ENCODE results near the gene RBM4B. TPM values are rescaled to one million over a fixed set of nuclear protein-coding genes. Genes with fewer than 3 reads are reported as not detected.
A peak's percentile ranks its signal among the peaks of the same experiment; 100 is the strongest.

The RBM4B gene
- total RNA-seq, 1 donor from 2014 or later = 30.2 TPM

- peaks cover 11% of the 10 kb centered on the region for H3K27me3 Mint-ChIP-seq (ENCODE audit: insufficient read depth, low read depth)
- H3K9me3 Mint-ChIP-seq = no peaks in the 10 kb centered on the region
- H3K36me3 ChIP-seq = no peaks in the 10 kb centered on the region
Measured at GRCh38 chr11:66697988-66698387, 20.3 kb upstream of the RBM4B start.

GRCh38 chr11:66696146-66696545 lies 18.5 kb upstream of the RBM4B start:
- Mint-ChIP-seq H3K4me1 (peaks cover 3% of the 10 kb centered on the region), H3K36me3 (peaks cover 11% of the 10 kb centered on the region), H3K27me3 (ENCODE audit: insufficient read depth, low read depth) (peaks cover 8% of the 10 kb centered on the region), H3K9me3 (no peaks in the 10 kb centered on the region), H3K4me3 (no peak overlapping the region), H3K27ac (no peak overlapping the region)
- Histone ChIP-seq H3K79me2 (ENCODE audit: low read depth) (no peaks in the 10 kb centered on the region), H3K9me3 (ENCODE audit: low read depth) (no peaks in the 10 kb centered on the region), H3K27me3 (no peaks in the 10 kb centered on the region), H3F3A (ENCODE audit: low read depth) (peaks cover 6% of the 10 kb centered on the region), H2AFZ (replicated peaks) (no peak overlapping the region), H3K4me3 (no peak overlapping the region), H3K4me1 (no peaks in the 10 kb centered on the region), H3K36me3 (no peaks in the 10 kb centered on the region), H3K27ac (no peak overlapping the region), H3K9ac (no peak overlapping the region), H4K20me1 (ENCODE audit: low read depth) (no peaks in the 10 kb centered on the region), H3K4me2 (no peak overlapping the region)
- TF ChIP-seq EZH2 (IDR thresholded peaks at IDR 0.05) = no peak
- no peak for TF ChIP-seq CTCF (IDR thresholded peaks at IDR 0.05)
- no peak for TF ChIP-seq EZH2phosphoT487 (IDR thresholded peaks at IDR 0.05)
- DNase-seq (ENCODE audit: low spot score) = no peak

More at GRCh38 chr11:66697988-66698387, 20.3 kb upstream of the RBM4B start:
- H3K27me3 ChIP-seq = no peaks in the 10 kb centered on the region
- no peak overlapping the region for H3K4me3 Mint-ChIP-seq
- peaks cover 3% of the 10 kb centered on the region for H3K4me1 Mint-ChIP-seq
- H3K27ac ChIP-seq = no peak overlapping the region
- no peak overlapping the region for H3K4me2 ChIP-seq
- H3K9ac ChIP-seq = no peak overlapping the region
- H3K4me1 ChIP-seq = no peaks in the 10 kb centered on the region
- DNase-seq (ENCODE audit: low spot score) = no peak
- H2AFZ ChIP-seq (replicated peaks) = no peak overlapping the region
- no peak overlapping the region for H3K27ac Mint-ChIP-seq
- no peaks in the 10 kb centered on the region for H3K9me3 ChIP-seq (ENCODE audit: low read depth)
- H4K20me1 ChIP-seq (ENCODE audit: low read depth) = no peaks in the 10 kb centered on the region
- peaks cover 6% of the 10 kb centered on the region for H3F3A ChIP-seq (ENCODE audit: low read depth)
- peaks cover 11% of the 10 kb centered on the region for H3K36me3 Mint-ChIP-seq
- no peak overlapping the region for H3K4me3 ChIP-seq
- TF ChIP-seq EZH2 (IDR thresholded peaks at IDR 0.05) = no peak
- no peak for TF ChIP-seq CTCF (IDR thresholded peaks at IDR 0.05)
- no peak for TF ChIP-seq EZH2phosphoT487 (IDR thresholded peaks at IDR 0.05)
- no peaks in the 10 kb centered on the region for H3K79me2 ChIP-seq (ENCODE audit: low read depth)

- DNase-seq (ENCODE audit: low spot score) = peak; percentile 97
- Histone ChIP-seq H3K27ac (peak overlapping the region; percentile 14), H3K27me3 (no peaks in the 10 kb centered on the region), H4K20me1 (ENCODE audit: low read depth) (no peaks in the 10 kb centered on the region), H2AFZ (replicated peaks) (no peak overlapping the region), H3K4me3 (no peak overlapping the region), H3K9me3 (ENCODE audit: low read depth) (no peaks in the 10 kb centered on the region), H3K79me2 (ENCODE audit: low read depth) (no peaks in the 10 kb centered on the region), H3K9ac (no peak overlapping the region), H3K4me2 (no peak overlapping the region), H3K4me1 (no peaks in the 10 kb centered on the region), H3F3A (ENCODE audit: low read depth) (peaks cover 6% of the 10 kb centered on the region), H3K36me3 (no peaks in the 10 kb centered on the region)
- Mint-ChIP-seq H3K4me3 (peak overlapping the region; percentile 34), H3K27me3 (ENCODE audit: insufficient read depth, low read depth) (peaks cover 8% of the 10 kb centered on the region), H3K4me1 (peaks cover 3% of the 10 kb centered on the region), H3K9me3 (no peaks in the 10 kb centered on the region), H3K36me3 (peaks cover 10% of the 10 kb centered on the region), H3K27ac (no peak overlapping the region)
- TF ChIP-seq CTCF (IDR thresholded peaks at IDR 0.05) = peak; percentile 99
- TF ChIP-seq EZH2 (IDR thresholded peaks at IDR 0.05) = no peak
- no peak for TF ChIP-seq EZH2phosphoT487 (IDR thresholded peaks at IDR 0.05)
Measured at GRCh38 chr11:66694732-66695207, 17.1 kb upstream of the RBM4B start.

All from neural progenitor cell (in vitro differentiated cells).